Measurements from ENCODE around the gene RNF32.
A peak's percentile ranks its signal among the peaks of the same experiment; 100 is the strongest.

RNF32 gene

GRCh38 chr7:156640257-156640948 is at the start of gene RNF32:
Gene RNF32 (plus strand): TSS chr7:156640774. CDS start chr7:156643878, 3,104 bp downstream.
- DNase-seq = peak; percentile 95

DNA sequence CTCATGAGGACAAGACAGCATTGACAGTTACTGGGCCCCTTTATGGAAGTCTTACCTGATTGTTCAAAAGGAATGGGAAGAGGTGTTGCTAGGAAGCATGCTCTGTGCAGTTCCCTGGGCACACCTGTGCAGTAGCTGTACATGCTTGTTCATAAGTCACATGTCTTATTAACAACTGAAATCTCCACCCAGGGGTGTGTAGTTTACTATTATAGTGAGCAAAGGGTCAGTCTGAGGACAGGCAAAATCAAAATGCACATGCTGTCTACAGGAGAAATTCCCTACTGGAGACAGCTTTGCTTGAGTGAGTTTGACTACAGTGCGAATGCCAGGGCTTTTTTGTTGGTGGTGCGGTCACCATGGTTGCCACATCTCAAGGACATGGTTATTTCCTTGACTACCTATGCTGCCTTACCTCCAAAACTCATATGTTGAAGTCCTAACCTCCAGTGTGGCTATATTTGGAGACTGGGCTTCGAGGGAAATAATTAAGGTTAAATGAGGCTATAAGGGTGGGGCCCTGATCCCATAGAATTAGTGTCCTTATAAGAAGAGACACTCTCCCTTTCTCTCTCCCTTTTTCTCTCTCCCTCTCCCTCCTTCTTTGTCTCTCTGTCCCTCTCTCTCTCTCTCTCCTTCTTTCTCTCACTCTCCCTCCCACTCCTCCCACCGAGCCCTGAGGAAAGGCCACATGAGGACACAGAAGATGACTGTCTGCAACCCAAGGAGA is 48.3 kb upstream of the RNF32 start:
- no peak for DNase-seq

DNA sequence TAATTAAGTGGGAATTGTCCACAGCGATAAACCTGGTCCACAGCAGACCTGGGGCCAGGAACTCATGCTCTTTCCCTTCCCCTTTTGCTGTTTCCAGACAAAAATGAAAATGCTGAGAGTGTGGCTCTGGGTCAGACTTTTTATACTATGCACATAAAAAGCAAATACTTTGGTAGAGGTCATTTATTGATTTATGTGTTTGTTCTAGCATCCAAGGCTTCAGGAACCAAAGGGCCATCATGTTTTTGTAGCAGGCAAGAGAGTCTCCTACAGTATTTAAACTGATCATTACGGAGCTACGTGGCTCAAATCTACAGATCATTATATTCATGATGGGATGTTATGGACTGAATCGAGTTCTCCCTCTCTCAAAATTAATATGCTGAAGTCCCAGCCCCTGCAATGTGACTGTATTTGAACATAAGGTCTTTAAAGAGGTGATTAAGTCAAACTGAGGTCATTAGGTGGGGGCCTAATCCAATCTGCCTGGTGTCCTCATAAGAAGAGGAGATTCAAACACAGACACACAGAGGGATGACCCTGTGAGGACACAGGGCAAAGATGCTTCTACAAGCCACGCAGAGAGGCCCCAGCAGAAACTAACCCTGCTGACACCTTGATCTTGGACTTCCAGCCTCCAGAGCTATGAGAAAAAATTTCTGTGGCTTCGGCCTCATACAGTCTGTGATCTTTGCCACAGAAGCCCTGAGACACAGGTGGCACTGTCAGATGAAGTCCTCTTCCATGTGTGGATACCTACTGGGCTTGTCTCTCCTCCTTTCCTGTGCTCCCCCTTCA is 46.1 kb upstream of the RNF32 start:
- no peak for DNase-seq

- DNase-seq = no peak
These were observed 40.1 kb upstream of the RNF32 start for GRCh38 chr7:156600496-156600895.

GRCh38 chr7:156602283-156602682 is 38.3 kb upstream of the RNF32 start:
- DNase-seq = no peak

DNA sequence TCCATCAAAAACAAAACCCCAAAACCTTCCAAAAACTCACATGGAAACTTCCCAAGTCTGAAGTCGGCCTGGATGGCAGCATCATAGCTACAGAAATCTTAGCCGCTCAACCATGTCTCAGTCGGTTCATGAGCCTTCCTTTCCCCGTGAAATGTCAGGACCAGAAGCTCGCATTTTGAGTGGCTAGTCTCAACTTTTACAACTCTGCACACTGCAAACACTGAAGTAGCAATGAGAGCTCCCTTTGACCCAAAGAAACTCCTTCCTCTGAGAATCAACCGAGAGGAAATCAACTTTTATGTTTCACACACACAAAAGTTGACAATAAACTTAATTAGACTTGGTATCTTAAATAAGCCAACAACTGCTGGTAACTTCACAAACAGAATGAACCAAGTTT is 37.6 kb upstream of the RNF32 start:
- DNase-seq = no peak

DNA sequence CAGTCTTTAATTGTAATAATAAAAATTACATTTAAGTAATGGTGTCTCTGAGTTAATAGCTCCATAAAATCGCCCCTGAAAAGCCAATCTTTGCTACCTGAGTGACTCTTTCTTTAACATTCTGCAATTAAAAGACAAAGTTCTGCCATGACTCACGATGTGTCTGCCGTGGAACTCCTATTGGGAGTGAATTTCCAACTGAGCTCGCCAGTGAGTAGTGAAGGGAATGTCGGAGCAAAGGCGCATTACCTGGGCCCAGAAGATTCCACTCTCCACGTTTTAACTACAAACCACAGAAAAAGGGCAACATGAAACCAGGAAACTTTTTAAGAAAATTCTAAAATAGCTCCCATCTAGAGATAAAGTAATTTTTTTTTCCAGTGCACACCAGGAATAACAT is 36.9 kb upstream of the RNF32 start:
- no peak for DNase-seq

DNA sequence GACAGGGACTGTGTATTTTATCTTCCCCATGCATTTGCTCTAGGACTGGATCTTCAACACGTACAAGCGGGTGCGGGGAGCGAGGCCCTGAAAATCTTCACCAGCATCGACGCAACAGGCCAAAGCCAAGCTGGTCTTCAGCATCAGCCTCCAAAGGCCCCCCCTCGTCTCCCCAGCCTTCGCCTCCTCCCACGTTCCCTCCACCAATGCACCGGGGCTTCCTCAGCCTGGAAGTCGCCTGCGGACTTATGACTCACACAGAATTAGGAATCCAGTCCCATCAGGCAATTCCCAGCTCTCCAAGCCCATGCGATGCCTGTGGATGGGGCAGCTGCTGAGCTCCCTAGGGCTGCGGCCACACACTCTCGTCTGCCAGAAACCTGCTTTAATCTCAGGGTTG is 36.3 kb upstream of the RNF32 start:
- DNase-seq = no peak

DNA sequence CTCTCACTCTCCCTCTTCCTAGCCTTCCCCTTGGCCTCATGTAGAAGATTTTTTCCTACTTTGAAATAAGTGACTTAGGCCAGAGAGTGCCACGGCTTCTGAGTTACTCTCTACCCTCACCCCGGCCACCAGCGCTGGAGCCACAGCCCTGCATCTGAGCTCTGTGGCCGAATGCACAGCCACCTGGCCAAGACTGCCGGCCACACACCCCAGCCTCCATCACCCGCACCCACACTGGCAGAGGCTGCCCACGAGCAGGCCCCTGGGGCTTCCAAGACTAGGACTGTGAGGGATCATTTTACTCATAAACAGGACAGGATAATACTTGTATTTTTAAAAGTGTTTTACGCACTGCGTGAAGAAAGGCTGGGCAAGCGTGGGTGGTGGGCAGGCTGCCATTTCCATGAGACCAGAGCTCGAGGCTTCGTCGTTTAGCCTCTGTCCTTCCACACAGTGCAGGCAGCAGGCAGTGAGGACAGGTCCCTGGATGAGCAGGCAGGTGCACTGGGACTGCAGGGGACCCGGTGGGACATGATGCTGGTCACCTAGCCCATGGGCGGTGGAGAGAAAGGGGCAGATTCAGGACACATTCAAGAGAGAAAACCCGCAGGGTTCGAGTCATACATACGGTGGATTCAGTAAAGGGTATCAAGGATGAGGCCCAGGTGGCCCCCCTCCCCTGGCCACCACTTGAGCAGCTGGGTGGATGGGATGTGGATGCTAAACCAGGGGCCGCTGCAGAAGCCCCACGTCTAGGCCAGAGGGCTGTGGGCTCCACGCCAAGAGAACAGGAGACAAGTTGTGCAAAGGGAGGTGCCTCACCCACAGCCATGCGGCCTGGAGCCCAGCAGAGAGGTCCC is 35.5 kb upstream of the RNF32 start:
- no peak for DNase-seq

GRCh38 chr7:156606135-156606534 is 34.4 kb upstream of the RNF32 start:
- DNase-seq = no peak

- DNase-seq = no peak
These were observed 33.8 kb upstream of the RNF32 start for GRCh38 chr7:156606691-156607331.

GRCh38 chr7:156607332-156608172 is 33.0 kb upstream of the RNF32 start:
- DNase-seq = no peak

DNA sequence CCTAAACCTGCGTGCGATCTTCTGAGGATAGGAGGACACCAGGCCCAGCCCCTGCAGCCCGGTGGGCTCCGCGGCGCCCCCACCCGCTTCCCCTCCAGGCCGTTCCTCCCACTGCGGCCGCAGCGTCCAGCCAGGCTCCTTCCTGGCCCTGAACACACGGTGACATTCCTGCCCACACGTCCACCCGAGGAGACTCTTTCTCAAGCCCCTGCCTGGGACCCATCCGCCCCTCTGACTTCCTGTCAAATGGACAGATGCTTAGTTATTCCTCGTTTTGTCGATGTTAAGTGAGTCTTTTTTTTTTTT is 32.4 kb upstream of the RNF32 start:
- no peak for DNase-seq

- DNase-seq = no peak
These were observed 31.3 kb upstream of the RNF32 start for GRCh38 chr7:156609010-156609877.

DNA sequence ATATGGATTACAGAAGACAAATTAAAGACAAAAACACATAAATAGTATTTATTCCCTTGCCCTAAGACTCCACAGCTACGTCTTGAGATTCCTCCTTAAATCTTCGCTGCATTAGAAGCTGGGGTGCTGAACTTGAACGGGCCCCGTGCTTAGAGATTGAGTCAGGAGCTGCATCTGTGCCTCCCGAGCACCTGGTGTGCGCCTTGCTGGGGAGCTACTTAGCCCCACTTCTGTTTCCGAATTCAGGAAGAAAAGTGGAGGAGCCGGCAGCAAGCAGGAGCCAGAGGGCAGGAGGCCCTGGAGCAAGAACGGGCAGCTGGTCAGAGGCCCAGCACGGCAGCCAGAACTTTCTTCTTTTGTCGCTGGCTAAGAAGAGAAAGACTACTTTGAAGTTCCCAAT is 30.4 kb upstream of the RNF32 start:
- DNase-seq = no peak

DNA sequence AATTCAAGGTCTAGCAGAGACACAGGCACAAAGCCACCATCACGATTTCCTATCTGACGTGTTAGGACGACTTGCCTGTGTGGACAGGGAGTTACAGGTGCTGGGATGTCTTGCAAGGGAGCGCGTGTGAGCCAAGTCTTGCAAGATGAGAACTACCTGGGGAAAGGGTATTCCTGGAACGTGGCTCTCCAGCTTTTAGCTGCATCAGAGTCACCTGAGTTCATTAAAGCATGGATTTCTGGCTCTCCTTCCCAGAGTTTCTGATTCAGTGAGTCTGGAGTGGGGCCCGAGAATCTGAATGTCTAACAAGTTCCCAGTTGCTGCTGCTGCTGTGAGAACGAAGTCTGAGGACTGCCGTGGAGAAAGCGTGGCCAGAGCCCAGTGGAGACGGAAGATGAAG is 30.0 kb upstream of the RNF32 start:
- DNase-seq = no peak

DNA sequence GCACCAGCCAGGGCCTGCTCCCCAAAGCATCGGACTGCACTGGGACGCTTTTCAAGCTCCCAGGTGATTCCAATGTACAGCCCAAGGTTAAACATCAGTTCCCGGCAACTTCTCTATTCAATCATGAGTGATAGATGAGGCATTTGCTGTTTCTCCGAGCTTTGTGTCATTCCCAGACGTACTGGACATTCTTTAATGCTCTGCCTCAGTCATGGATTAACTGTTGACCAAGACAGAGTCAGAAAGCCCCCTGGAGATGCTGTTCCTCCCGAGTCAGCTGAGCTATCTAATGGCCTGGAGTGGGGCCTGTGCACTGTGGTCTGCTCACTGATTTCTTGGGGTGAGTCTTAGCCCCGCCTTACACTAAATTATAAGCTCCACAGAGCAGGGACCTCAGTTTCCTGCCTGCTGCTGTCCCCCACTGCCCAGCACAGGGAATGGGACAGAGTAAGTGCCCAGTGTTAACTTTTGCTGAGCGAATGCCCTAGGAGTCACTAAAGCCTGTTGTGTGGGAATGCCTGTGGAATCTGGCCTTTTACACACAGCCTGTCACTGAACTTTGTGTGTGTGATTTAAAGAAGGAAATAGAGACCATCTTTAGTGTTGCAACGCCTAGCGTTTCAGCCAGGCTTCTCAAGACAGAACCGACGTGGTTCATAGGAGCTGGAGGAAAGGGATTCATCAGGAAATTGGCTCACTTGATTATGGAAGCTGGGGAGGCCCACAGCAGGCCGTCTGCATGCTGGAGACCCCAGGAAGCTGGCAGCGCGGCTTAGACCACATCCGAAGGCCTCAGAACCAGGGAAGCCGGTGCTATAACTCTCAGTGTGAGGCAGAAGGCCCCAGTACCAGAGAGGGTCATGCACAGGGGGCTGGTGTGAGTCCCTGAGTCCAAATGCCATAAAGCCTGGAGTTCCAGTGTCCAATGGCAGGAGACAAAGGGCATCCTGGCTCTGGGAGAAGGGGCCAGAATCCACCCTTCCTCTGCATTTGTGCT is 29.3 kb upstream of the RNF32 start:
- no peak for DNase-seq

GRCh38 chr7:156612930-156613329 is 27.6 kb upstream of the RNF32 start:
- no peak for DNase-seq
